H54 (cell line): ENCODE data around the gene ESYT2.
"Not testable (repeated sequence)": the region's sequence is repeated elsewhere in the genome, so short reads cannot be mapped to it uniquely, and the experiment has no call there.

Source experiments
- DNase-seq: peaks from one replicate; pipeline ENCODE4 v3.0.0; 2011; ENCODE audit warnings: low spot score, mixed read lengths; ENCODE audit not compliant: insufficient read length
- FAIRE-seq: peaks from 3 replicates; lab custom pipeline; 2011; peaks lifted over from hg19 to GRCh38; lab: Jason Lieb, UNC
- POLR2A ChIP-seq: IDR thresholded peaks from 2 replicates; pipeline ENCODE4 v1.6.1; 2011; ENCODE audit warnings: low read depth, mild to moderate bottlenecking, low read length

The ESYT2 gene

DNA sequence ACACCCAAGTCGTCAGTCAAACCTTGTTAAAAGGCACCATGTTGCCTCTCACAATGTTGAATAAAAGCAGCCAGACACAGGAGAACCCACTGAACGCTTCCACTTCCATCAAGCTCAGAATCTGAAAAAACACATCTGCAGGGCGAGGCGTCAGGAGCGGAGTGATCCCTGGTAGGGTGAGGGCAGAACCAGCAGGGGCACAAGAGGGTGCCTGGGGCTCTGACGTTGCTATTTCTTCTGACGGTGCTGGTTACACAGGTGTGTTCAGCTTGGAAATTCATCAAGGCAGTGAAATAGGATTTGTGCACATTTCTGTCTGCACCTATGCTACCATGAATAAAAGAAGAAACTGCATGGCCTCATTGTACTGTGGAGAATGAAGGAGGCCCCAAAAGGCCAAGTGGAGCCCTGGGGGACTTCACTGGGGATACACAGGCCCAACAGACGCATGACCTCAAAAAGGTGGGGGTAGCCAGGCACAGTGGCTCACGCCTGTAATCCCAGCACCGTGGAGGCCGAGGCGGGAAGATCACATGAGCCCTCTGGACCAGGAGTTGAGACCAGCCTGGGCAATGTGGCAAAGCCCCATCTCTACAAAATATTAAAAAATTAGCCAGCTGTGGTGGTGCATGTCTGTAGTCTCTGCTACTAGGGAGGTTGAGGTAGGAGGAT is 105.5 kb downstream of the ESYT2 start:
- FAIRE-seq = no peak
- no peak for TF ChIP-seq POLR2A
- DNase-seq = no peak

- TF ChIP-seq POLR2A = no peak
Measured at GRCh38 chr7:158723266-158723665, 106.0 kb downstream of the ESYT2 start.

GRCh38 chr7:158722574-158723237 is 106.6 kb downstream of the ESYT2 start:
- no peak for TF ChIP-seq POLR2A
- no peak for FAIRE-seq
- DNase-seq = no peak

More at GRCh38 chr7:158723266-158723665, 106.0 kb downstream of the ESYT2 start:
- FAIRE-seq (no peak), DNase-seq (no peak)

GRCh38 chr7:158720112-158720511 is 109.2 kb downstream of the ESYT2 start:
- no peak for DNase-seq
- FAIRE-seq = no peak
- no peak for TF ChIP-seq POLR2A

GRCh38 chr7:158716802-158717201 is 112.5 kb downstream of the ESYT2 start:
- DNase-seq = no peak
- FAIRE-seq = no peak
- TF ChIP-seq POLR2A = no peak

DNA sequence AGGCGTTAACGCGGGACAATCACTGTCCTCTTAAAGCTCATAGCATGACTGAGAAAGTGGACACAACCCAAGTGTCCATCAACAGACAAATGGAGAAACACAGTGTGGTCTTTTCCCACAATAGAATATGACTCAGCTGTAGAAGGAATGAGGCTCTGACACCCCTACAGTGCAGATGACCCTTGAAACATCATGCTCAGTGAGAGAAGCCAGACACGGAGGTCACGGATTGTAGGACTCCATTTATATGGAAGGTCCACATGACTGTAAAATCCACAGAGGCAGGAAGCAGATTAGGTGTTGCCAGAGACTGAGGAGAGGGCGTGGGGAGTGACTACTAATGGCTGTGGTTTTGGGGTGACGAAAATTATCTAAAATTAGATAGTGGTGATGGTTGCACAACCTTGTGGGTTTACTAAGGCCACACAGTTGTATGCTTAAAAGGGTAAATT is 118.6 kb downstream of the ESYT2 start:
- DNase-seq = peak; percentile 9
- TF ChIP-seq POLR2A = no peak
- no peak for FAIRE-seq

- FAIRE-seq = no peak
- no peak for DNase-seq
Measured at GRCh38 chr7:158707610-158708009, 121.7 kb downstream of the ESYT2 start.

DNA sequence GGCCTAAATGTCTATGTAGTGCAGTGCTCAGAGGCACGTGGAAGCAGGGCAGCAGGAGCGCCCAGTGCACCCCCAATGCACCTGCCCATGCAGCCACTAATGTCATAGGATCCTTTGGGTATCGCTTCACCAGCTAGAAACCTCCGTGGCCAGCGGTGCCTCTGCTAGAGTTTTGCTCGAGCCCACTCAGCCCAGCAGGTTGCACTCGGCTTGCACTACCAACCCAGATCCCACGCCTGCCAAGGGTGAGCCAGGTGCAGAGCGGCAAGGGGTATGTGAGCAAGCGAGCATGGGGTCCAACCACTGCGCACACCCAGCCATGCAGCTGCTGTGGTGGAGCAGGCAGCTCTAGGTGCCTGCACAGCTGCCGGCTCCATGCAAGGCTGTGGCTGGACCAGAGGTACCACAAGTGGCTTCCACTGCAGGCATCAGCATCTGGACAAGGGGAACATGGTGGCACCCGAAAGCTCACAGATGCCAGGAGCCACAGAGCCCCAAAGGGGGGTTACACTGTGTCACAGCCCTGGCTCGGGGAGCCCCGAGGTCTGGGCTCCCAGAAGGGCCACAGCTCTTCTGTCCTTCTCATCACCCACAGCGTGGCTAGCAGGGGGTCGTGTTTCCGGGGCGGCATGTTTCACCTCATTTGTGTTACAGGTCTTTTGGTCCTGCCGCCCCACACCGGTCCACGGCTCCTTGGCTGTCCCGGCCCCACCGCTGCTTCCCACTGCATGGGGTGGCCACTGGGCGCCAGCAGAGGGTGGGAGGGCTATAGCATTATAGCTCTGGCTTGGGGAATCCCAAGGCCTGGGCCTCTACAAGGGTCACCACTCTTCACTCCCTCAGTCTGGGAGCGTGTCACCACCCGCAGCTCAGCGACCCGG is 122.4 kb downstream of the ESYT2 start:
- TF ChIP-seq POLR2A = no peak
- no peak for DNase-seq
- no peak for FAIRE-seq

More at GRCh38 chr7:158707610-158708009, 121.7 kb downstream of the ESYT2 start:
- no peak for TF ChIP-seq POLR2A

GRCh38 chr7:158706273-158706704 is 123.0 kb downstream of the ESYT2 start:
- no peak for TF ChIP-seq POLR2A
- DNase-seq (no peak), FAIRE-seq (no peak)

DNA sequence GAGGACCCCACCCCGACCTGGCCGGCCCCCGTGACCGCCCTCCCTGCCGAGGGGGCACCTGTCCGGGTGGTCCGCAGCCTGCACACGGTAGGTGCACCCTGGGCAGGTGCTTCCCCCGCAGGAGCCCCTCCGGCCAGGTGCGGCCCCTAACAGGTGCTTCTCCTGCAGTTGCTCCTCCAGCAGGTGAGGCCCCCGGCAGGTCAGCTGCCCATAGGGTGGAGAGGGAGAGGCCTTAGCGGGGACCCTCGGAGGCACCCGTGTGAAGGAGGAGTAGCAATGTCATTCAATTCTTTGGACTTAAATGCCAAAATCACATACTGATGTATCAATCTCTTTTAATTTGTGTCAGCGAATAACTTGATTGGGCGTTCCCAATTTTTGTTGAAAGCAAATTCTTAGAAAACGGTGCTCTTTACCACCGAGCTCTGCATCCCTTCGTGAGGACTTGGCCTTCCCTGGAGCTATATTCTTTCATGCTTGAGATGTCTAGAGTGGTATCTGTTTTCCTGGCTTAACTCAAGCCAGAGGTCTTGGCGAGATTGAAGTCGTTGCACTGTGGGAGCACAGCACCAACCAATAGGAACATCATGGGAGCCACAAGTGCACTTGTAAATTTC is 124.0 kb downstream of the ESYT2 start:
- FAIRE-seq = no peak
- no peak for DNase-seq
- TF ChIP-seq POLR2A = no peak

DNA sequence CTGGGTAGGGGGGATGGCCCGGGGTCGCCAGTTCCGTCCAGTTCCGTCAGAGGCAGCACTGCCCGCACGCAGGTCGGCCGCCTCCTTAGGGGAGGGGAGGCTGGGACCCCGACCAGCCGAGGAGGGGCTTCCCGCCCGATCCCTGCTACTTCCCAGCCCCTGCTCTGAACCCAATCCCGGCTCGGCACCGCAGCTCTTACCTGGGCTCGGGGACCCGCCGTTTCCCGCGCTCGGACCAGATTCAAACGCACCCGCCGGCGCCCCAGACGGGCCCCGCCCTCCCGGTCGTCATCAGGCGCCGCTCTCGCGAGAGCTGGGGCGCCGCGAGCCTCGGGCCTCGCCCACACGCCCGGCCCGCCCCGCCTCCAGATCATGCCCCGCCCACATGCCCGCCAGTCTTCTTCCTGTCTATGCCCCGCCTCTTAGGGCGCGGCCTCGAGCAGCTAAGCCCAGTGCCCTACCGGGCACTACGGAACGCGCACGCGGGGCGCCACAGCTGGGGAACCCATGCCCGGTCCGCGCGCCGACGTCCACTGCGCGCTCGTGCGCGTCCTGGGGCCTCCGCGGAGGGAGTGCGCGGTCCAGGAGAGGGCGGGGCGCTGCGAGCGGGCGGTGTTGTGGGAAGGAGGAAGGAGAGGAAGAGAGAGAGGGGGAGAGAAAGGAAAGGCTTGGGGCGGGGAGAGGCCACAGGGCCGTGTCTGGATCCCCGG is 124.6 kb downstream of the ESYT2 start, which contains the start of gene NCAPG2:
Gene NCAPG2 (minus strand): TSS at position 281 of the 710 bp plus-strand sequence. CDS start 2,905 bp downstream, outside the sequence.
- peak; percentile 60 for TF ChIP-seq POLR2A
- peak; percentile 95 for DNase-seq
- FAIRE-seq = no peak

DNA sequence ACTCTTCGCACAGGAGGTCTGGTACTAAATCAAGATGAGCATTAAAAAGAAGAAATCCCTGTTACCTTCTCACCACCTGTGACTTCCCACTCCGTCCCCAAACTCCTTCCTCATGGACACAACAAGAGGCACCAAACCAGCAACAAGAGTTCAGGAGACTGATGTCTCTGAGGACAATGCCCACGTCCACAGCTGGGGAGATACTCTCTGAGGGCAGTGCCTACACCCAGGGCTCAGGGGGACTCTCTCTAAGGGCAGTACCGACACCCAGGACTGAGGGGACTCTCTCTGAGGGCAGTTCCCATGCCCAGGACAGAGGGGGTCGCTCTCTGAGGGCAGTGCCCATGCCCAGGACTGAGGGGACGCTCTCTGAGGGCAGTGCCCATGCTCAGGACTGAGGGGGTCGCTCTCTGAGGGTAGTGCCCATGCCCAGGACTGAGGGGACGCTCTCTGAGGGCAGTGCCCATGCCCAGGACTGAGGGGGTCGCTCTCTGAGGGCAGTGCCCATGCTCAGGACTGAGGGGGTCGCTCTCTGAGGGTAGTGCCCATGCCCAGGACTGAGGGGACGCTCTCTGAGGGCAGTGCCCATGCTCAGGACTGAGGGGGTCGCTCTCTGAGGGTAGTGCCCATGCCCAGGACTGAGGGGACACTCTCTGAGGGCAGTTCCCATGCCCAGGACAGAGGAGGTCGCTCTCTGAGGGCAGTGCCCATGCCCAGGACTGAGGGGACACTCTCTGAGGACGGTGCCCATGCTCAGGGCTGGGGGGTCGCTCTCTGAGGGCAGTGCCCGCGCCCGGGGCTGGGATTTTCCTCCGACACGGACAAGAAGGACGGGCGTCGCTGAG is 125.4 kb downstream of the ESYT2 start:
- not testable (repeated sequence) for FAIRE-seq, DNase-seq

DNA sequence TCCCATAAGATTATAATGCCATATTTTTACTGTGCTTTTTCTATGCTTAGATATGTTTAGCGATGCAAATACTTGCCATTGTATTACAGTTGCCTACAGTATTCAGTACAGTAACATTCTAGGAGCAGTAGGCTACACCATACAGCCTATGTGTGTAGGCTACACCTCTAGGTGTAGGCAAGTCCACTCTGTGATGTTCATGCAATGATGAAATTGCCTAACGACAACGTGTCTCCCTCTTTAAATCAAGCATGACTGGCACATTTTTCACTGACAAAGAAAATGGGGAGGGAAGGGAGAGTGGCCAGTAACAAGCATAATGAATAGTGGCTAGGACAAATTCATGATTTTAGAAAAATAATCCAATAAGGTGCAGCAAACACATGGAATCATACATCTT is 126.4 kb downstream of the ESYT2 start:
- no peak for TF ChIP-seq POLR2A
- no peak for DNase-seq
- FAIRE-seq = no peak
